Fibroblast of pulmonary artery (primary cell): ENCODE data around the gene FAM13B.

Experiments
- DNase-seq: peaks from one replicate; pipeline ENCODE4 v3.0.0-alpha.2; 2010; ENCODE audit warnings: low read depth
- H3K4me3 ChIP-seq: replicated peaks from 2 replicates; pipeline ENCODE4 v1.5.1; 2011; ENCODE audit warnings: low read depth, mild to moderate bottlenecking, control low read depth, low read length, moderate library complexity
- TF ChIP-seq, protein P1 (sequence below): IDR thresholded peaks from 2 replicates; pipeline ENCODE4 v1.5.1; 2011; ENCODE audit warnings: mild to moderate bottlenecking, control low read depth, low read length, inconsistent platforms; ENCODE audit errors: missing control alignments

FAM13B gene

DNA sequence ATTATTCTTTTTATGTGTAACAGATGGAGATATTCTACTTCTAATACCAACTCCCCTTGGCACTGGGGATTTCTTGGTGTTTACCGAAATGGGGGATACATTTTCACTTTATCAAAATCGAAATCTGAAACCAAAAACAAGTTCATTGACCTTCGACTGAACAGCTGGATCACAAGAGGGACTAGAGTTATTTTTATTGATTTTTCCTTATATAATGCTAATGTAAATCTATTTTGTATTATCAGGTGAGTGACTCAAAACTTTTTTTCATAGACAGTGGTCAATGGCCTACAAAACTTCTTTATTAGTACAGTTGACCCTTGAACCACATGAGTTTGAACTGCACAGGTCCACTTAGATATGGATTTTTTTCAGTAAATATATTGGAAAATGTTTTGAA is 133.4 kb downstream of the FAM13B start:
- DNase-seq: no peak
- TF ChIP-seq, protein P1, sequence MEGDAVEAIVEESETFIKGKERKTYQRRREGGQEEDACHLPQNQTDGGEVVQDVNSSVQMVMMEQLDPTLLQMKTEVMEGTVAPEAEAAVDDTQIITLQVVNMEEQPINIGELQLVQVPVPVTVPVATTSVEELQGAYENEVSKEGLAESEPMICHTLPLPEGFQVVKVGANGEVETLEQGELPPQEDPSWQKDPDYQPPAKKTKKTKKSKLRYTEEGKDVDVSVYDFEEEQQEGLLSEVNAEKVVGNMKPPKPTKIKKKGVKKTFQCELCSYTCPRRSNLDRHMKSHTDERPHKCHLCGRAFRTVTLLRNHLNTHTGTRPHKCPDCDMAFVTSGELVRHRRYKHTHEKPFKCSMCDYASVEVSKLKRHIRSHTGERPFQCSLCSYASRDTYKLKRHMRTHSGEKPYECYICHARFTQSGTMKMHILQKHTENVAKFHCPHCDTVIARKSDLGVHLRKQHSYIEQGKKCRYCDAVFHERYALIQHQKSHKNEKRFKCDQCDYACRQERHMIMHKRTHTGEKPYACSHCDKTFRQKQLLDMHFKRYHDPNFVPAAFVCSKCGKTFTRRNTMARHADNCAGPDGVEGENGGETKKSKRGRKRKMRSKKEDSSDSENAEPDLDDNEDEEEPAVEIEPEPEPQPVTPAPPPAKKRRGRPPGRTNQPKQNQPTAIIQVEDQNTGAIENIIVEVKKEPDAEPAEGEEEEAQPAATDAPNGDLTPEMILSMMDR: no peak
- no peak overlapping the region for H3K4me3 ChIP-seq

- TF ChIP-seq, protein P1: no peak
- H3K4me3 ChIP-seq: no peak overlapping the region
- no peak for DNase-seq
Measured at GRCh38 chr5:137896560-137896959, 136.3 kb downstream of the FAM13B start.

GRCh38 chr5:137894586-137894985 is 138.3 kb downstream of the FAM13B start:
- no peak overlapping the region for H3K4me3 ChIP-seq

GRCh38 chr5:137891849-137892248 is 141.0 kb downstream of the FAM13B start:
- DNase-seq: no peak
- TF ChIP-seq, protein P1: peak; percentile 1

More at GRCh38 chr5:137894586-137894985, 138.3 kb downstream of the FAM13B start:
- DNase-seq: no peak
- TF ChIP-seq, protein P1: no peak

DNA sequence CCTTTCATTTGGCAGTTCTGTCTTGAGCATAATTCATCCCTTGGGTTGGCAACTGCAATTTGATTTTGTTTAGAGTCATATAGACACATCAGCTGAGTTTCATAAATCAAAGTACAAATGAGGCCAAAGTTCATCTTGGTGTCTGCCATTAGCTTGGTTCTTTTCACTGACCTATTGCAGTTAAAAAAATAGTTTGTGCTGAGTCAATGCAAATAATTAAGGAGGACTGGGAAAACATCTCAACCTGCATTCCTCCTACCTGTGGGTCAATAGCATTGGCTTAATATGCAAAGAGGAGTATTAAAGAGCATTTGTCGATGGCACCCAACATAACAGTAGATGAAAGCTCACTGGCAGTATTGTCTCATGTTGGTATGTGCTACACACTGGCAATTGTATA is 142.0 kb downstream of the FAM13B start:
- H3K4me3 ChIP-seq: no peak overlapping the region
- TF ChIP-seq, protein P1: no peak

More at GRCh38 chr5:137891849-137892248, 141.0 kb downstream of the FAM13B start:
- no peak overlapping the region for H3K4me3 ChIP-seq

DNA sequence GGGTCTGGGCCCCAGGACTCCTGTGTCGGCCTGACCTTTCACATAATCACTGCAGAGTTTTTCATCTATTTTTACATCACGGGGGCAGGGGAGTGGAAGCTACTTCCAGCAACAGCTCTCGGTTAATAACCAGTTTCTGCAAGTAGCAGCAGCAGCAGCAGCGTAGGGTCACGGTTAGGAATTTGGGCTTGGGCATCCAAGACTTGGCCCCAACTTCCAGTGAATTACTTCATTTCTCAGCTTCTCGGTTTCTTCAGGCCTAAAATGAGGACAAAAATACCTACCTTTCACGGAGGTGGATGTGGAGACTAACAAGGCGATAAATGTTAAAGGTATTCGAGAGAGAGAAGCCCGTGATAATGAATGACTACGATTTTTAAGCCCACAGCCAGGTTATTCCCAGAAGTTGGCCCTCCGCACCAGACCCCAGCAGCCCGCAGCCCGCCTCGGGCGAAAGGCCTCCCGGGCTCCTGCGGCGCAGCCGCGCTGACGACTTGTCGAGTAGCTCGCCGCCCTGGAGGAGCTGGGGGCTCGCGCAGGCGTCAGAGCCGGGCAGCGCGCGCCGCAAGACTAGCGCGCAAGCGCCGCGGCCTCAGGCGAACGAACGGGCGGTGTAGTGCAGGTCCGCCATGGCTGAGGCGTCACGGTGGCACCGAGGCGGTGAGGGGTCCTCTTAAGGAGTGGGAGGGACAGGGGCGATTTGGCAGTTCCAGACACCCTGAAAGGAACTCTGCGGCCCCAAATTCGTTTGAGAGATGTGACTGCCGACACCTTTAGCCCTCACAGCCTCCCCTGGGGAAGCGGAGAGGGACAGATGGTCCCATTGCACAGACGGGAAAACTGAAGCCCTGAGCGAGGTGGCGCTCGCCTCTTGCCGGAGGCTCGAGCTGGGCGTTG is 143.8 kb downstream of the FAM13B start, which contains the start of gene PKD2L2:
Gene PKD2L2, plus strand, starts transcription at position 595 of the 897 bp plus-strand sequence. Its CDS starts 35 bp downstream, at position 630.
- TF ChIP-seq, protein P1: no peak
- DNase-seq: peak; percentile 91
- H3K4me3 ChIP-seq: peak within 1 kb of the TSS; percentile 50

More for the DNA sequence above, 142.0 kb downstream of the FAM13B start:
- DNase-seq: no peak
